Measurements from ENCODE around the gene CYSTM1.
"Not testable (repeated sequence)": the region's sequence is repeated elsewhere in the genome, so short reads cannot be mapped to it uniquely, and the experiment has no call there.

Gene CYSTM1

GRCh38 chr5:140151144-140152021 is 23.6 kb upstream of the CYSTM1 start:
- no peak for DNase-seq

- no peak for DNase-seq
These were observed 22.7 kb upstream of the CYSTM1 start for GRCh38 chr5:140152022-140152999.

GRCh38 chr5:140153255-140153654 is 21.7 kb upstream of the CYSTM1 start:
- no peak for DNase-seq

- no peak for DNase-seq
These were observed 21.1 kb upstream of the CYSTM1 start for GRCh38 chr5:140153905-140154304.

- DNase-seq = not testable (repeated sequence)
These were observed 20.1 kb upstream of the CYSTM1 start for GRCh38 chr5:140154710-140155381.

GRCh38 chr5:140157032-140157781 is 17.8 kb upstream of the CYSTM1 start:
- DNase-seq = peak; percentile 58

- no peak for DNase-seq
These were observed 15.7 kb upstream of the CYSTM1 start for GRCh38 chr5:140159014-140159927.

- no peak for DNase-seq
These were observed 12.7 kb upstream of the CYSTM1 start for GRCh38 chr5:140162275-140162674.

- no peak for DNase-seq
These were observed 12.2 kb upstream of the CYSTM1 start for GRCh38 chr5:140162781-140163180.

- DNase-seq = no peak
These were observed 9.7 kb upstream of the CYSTM1 start for GRCh38 chr5:140165101-140165922.

- no peak for DNase-seq
These were observed 9.1 kb upstream of the CYSTM1 start for GRCh38 chr5:140165923-140166270.

GRCh38 chr5:140166911-140167310 is 8.1 kb upstream of the CYSTM1 start:
- DNase-seq = no peak

- DNase-seq = no peak
These were observed 6.6 kb upstream of the CYSTM1 start for GRCh38 chr5:140168371-140168770.

GRCh38 chr5:140169410-140169809 is 5.6 kb upstream of the CYSTM1 start:
- no peak for DNase-seq

- DNase-seq = no peak
These were observed 2.5 kb upstream of the CYSTM1 start for GRCh38 chr5:140172483-140172882.

GRCh38 chr5:140174014-140174413 is 974 bp upstream of the CYSTM1 start:
- no peak for DNase-seq

GRCh38 chr5:140175367-140176030 is 511 bp downstream of the CYSTM1 start:
- peak; percentile 18 for DNase-seq

GRCh38 chr5:140176031-140176387 is 1.0 kb downstream of the CYSTM1 start:
- no peak for DNase-seq

GRCh38 chr5:140178086-140178410 is 3.1 kb downstream of the CYSTM1 start:
- DNase-seq = no peak
